ENCODE measurements around the gene CHL1. TPM values are rescaled to one million over a fixed set of nuclear protein-coding genes. Genes with fewer than 3 reads are reported as not detected.

CHL1 gene
- total RNA-seq, 1 donor from 2014 or later: 1.4 TPM

DNA sequence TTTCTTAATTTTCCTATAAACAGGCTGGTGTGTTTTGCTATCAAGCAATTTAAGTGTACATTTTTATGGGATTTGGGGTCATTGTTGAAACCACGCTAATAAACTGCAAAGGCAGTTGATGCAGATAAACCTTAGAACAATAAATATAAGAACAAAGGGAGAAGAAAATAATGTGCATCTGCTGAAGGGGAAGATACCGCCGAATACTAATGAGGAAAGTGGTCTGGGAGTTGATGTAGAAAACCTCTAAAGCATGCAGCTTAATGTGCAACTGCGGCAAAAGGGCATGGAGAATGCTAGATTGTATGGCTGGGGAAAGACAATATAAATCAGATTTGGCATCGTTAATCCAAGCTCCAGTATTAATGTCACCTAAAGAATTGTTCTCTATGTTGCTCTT, 29.8 kb upstream of the CHL1 start:
- no peaks in the 10 kb centered on the region for H3K4me1 Mint-ChIP-seq (ENCODE audit: unreplicated experiment)
- TF ChIP-seq, protein P1, sequence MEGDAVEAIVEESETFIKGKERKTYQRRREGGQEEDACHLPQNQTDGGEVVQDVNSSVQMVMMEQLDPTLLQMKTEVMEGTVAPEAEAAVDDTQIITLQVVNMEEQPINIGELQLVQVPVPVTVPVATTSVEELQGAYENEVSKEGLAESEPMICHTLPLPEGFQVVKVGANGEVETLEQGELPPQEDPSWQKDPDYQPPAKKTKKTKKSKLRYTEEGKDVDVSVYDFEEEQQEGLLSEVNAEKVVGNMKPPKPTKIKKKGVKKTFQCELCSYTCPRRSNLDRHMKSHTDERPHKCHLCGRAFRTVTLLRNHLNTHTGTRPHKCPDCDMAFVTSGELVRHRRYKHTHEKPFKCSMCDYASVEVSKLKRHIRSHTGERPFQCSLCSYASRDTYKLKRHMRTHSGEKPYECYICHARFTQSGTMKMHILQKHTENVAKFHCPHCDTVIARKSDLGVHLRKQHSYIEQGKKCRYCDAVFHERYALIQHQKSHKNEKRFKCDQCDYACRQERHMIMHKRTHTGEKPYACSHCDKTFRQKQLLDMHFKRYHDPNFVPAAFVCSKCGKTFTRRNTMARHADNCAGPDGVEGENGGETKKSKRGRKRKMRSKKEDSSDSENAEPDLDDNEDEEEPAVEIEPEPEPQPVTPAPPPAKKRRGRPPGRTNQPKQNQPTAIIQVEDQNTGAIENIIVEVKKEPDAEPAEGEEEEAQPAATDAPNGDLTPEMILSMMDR (conservative IDR thresholded peaks at IDR 0.05): no peak
- H3K27ac Mint-ChIP-seq: no peak overlapping the region
- H3K36me3 Mint-ChIP-seq: no peaks in the 10 kb centered on the region
- H3K27me3 Mint-ChIP-seq: peaks cover 33% of the 10 kb centered on the region
- no peak for DNase-seq (ENCODE audit: extremely low spot score, unreplicated experiment)
- H3K4me3 Mint-ChIP-seq: no peak overlapping the region
- H3K9me3 Mint-ChIP-seq: no peaks in the 10 kb centered on the region

DNA sequence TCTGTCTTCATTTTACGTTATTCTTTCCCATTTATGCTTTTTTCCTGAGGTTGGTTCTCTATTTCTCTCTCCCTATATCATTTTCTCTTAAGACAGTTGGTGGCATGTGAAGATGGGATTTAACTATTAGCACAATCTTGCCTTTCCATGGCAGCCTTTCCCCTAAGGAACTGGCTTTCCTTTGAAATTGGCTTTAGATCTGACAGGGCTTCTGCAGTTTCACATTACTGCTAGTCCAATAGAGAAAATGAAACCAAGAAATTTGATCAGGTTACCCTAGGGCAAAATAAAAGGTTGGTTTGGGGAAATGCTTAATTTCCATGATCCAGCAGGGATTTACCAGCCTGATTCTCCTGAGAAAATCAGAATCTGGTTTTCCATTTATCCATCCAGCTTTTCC, 22.7 kb upstream of the CHL1 start:
- no peaks in the 10 kb centered on the region for H3K4me1 Mint-ChIP-seq (ENCODE audit: unreplicated experiment)
- H3K36me3 Mint-ChIP-seq: no peaks in the 10 kb centered on the region
- H3K9me3 Mint-ChIP-seq: no peaks in the 10 kb centered on the region
- TF ChIP-seq, protein P1 (conservative IDR thresholded peaks at IDR 0.05): no peak
- no peak overlapping the region for H3K27ac Mint-ChIP-seq
- H3K27me3 Mint-ChIP-seq: peaks cover 3% of the 10 kb centered on the region
- no peak overlapping the region for H3K4me3 Mint-ChIP-seq
- DNase-seq (ENCODE audit: extremely low spot score, unreplicated experiment): no peak

DNA sequence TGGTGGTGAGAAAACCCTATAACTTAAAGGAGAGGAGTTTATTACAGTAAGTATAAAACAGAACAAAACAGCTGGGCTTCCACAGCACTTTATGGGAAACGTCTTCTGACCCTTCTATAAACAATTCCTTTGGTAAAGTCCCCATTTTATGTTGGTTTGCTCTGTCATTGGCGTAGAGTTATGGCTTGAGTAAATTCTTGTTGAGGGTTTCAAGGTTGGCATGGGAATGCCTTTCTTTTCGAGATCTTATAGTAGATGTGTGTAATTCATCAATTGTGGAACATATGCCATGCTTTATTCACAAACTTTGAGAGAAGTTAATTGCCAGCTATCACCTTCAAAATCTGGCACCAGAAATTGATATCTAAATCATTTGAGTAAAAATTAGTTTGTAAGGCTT, 11.6 kb upstream of the CHL1 start:
- no peak overlapping the region for H3K27ac Mint-ChIP-seq
- peaks cover 12% of the 10 kb centered on the region for H3K27me3 Mint-ChIP-seq
- TF ChIP-seq, protein P1 (conservative IDR thresholded peaks at IDR 0.05): no peak
- DNase-seq (ENCODE audit: extremely low spot score, unreplicated experiment): no peak
- no peaks in the 10 kb centered on the region for H3K9me3 Mint-ChIP-seq
- no peak overlapping the region for H3K4me3 Mint-ChIP-seq
- H3K4me1 Mint-ChIP-seq (ENCODE audit: unreplicated experiment): no peaks in the 10 kb centered on the region
- no peaks in the 10 kb centered on the region for H3K36me3 Mint-ChIP-seq

DNA sequence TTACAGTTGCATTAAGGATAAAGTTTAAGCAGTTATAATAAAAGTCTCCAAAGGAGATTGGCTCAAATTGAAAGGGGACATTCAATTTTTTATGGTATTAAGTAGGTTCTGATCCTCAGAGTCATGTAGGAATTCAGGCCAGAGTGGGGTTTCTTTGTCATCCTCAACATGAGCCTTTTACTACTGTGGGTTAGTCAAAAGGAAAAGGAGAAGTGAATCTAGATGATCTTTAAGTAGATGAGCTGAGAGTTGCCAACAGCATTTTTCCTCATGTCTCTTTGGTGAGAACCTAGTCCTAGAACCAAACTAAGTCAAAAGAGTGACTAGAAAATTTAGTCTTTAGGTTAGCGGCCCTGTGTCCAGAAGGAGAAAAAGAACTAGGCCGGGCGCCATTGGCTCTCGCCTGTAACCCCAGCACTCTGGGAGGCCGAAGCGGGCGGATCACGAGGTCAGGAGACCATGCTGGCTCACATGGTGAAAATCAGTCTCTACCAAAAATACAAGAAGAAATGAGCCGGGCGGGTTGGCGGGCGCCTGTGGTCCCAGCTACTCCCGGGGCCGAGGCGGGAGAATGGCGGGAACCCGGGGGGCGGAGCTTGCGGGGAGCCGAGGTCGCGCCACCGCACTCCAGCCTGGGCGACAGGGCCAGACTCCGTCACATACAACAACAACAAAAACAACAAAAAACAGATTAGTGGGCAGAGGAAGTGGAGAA, 4.2 kb upstream of the CHL1 start:
- Mint-ChIP-seq H3K27ac (no peak overlapping the region), H3K9me3 (no peaks in the 10 kb centered on the region), H3K4me3 (no peak overlapping the region), H3K4me1 (ENCODE audit: unreplicated experiment) (peaks cover 6% of the 10 kb centered on the region), H3K27me3 (peaks cover 60% of the 10 kb centered on the region), H3K36me3 (no peaks in the 10 kb centered on the region)
- TF ChIP-seq, protein P1 (conservative IDR thresholded peaks at IDR 0.05): no peak
- DNase-seq (ENCODE audit: extremely low spot score, unreplicated experiment): no peak

DNA sequence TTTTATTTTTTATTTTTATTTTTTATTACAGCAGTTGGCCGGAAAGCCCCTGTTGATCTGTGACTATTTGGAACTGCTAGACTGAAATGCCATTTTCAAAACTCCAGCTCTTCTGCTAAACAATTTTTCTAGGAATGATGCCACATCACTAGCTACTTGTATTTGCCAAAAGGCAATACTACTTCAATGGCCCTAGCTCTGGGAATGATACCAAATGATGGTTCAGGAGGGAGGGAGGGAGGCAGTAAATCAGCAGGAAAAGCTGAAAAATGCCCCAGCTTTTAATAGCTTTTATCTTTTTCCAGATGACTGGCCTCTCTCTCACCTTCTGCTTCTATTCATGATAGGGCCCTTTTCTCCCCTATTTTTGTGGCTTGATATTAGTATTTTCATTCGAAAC, 2.6 kb upstream of the CHL1 start:
- DNase-seq (ENCODE audit: extremely low spot score, unreplicated experiment): no peak
- Mint-ChIP-seq H3K4me3 (no peak overlapping the region), H3K36me3 (no peaks in the 10 kb centered on the region), H3K27me3 (peaks cover 73% of the 10 kb centered on the region), H3K4me1 (ENCODE audit: unreplicated experiment) (peaks cover 6% of the 10 kb centered on the region), H3K9me3 (no peaks in the 10 kb centered on the region), H3K27ac (no peak overlapping the region)
- TF ChIP-seq, protein P1 (conservative IDR thresholded peaks at IDR 0.05): no peak
